ENCODE data around the gene EXOC6B. TPM values are rescaled to one million over a fixed set of nuclear protein-coding genes. Genes with fewer than 3 reads are reported as not detected.

The EXOC6B gene
- total RNA-seq, 4 donors from 2014 or later: 15.7 to 58.4 (median 37.9) TPM

DNA sequence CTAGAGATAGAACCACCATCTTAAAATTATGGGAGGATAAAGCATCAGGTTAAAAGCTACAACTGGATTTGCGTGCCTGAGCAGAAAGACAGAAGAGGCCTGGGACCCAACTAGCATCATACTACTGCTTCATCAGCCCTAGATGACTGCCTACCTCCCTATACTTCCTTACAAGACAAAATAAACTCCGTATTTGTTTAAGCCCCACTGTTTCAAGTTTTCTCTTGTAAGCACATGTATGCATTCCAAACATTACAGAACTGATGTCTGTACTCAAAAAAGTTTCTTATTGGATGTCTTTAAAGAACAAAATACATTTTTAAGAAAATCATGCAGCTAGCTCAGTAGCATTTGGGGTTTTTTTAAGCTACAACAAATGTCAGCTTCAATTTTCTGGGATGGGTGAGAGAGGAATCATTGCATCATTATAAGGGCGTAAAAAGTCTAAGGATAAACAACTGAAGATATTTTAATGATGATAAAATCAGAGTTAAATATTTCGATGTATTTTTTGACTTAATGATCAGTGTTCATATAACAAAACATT is 213.1 kb downstream of the EXOC6B start:
- Histone ChIP-seq H3K4me1 (peaks cover 0 to 2% (median 0%) of the 10 kb centered on the region in 4 donors), H3K9me3 (peaks cover 0 to 4% of the 10 kb centered on the region in 2 donors), H3K36me3 (no peaks in the 10 kb centered on the region), H3K27ac (no peak overlapping the region), H3K4me3 (no peak overlapping the region), H3K27me3 (no peaks in the 10 kb centered on the region)
- intact Hi-C loops (cut with DNase I; ENCODE audit: low total_unique reads): no loop called here
- no peak for TF ChIP-seq POLR2AphosphoS5 (IDR thresholded peaks at IDR 0.05)
- TF ChIP-seq CTCF (IDR thresholded peaks at IDR 0.05): no peak
- no peak for TF ChIP-seq POLR2A (IDR thresholded peaks at IDR 0.05)
- TF ChIP-seq EP300 (IDR thresholded peaks at IDR 0.05; ENCODE audit: low read depth): no peak
- in situ Hi-C loops (cut with MboI; ENCODE audit: low pct_ligation_motif_present in 1 of 4, low pct_unique_long_range_greater_than_20kb in 1 of 4, low sequenced_read_pairs in 3 of 4): no loop called here
- WGBS, 2 donors (ENCODE audit: low coverage in 1 of 2): 78 to 85% methylated on average over 4 of the region's 4 CpGs
- no peak for DNase-seq

- no peak overlapping the region for H3K4me3 ChIP-seq
- TF ChIP-seq EP300 (IDR thresholded peaks at IDR 0.05; ENCODE audit: low read depth): no peak
- TF ChIP-seq POLR2AphosphoS5 (IDR thresholded peaks at IDR 0.05): no peak
- TF ChIP-seq CTCF (IDR thresholded peaks at IDR 0.05): no peak
- TF ChIP-seq POLR2A (IDR thresholded peaks at IDR 0.05): no peak
- no peak overlapping the region for H3K27ac ChIP-seq
- 86 to 87% methylated on average over 2 of the region's 2 CpGs for WGBS, 2 donors (ENCODE audit: low coverage in 1 of 2)
- intact Hi-C loops (cut with DNase I; ENCODE audit: low total_unique reads) (no loop called here), in situ Hi-C loops (cut with MboI; ENCODE audit: low pct_ligation_motif_present in 1 of 4, low pct_unique_long_range_greater_than_20kb in 1 of 4, low sequenced_read_pairs in 3 of 4) (no loop called here)
- H3K9me3 ChIP-seq: no peaks in the 10 kb centered on the region
- DNase-seq: no peak
- peaks cover 0 to 6% (median 0%) of the 10 kb centered on the region in 4 donors for H3K4me1 ChIP-seq
- no peaks in the 10 kb centered on the region for H3K36me3 ChIP-seq
- no peaks in the 10 kb centered on the region for H3K27me3 ChIP-seq
Observed at GRCh38 chr2:72607189-72607588, 218.6 kb downstream of the EXOC6B start.

DNA sequence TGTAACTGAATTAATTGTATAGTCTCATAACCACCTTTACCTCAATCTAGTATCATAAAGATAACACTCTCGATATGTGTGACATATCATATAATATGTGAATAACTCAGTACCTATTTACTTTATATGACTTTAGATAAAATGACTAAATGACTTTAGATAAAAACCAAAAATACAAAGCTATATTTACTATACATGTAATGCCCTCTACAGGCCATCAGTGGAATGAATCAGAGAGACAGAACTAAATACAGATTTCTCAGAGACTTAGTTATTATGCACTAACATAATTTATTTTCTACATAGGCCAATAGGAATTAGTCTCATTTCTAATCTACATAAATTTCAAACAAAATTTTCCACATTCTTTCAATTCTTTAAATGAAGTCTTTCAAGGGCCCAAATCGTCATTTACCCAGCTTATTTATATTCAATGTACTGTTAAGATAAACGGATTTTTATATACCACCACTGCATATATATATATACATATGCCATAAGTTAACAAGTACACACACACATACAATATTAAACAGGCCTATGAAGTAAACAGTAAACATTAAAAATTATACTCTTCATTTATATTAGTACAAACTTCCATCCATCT is 219.9 kb downstream of the EXOC6B start:
- in situ Hi-C loops (cut with MboI; ENCODE audit: low pct_ligation_motif_present in 1 of 4, low pct_unique_long_range_greater_than_20kb in 1 of 4, low sequenced_read_pairs in 3 of 4) (no loop called here), intact Hi-C loops (cut with DNase I; ENCODE audit: low total_unique reads) (no loop called here)
- Histone ChIP-seq H3K4me3 (no peak overlapping the region), H3K4me1 (peaks cover 0 to 6% (median 0%) of the 10 kb centered on the region in 4 donors), H3K27me3 (no peaks in the 10 kb centered on the region), H3K36me3 (no peaks in the 10 kb centered on the region), H3K9me3 (no peaks in the 10 kb centered on the region), H3K27ac (no peak overlapping the region)
- no peak for DNase-seq
- 52 to 61% methylated on average over 3 of the region's 3 CpGs for WGBS, 2 donors (ENCODE audit: low coverage in 1 of 2)
- TF ChIP-seq CTCF (IDR thresholded peaks at IDR 0.05): peak; percentile 43 to 67 (median 58)
- no peak for TF ChIP-seq POLR2A (IDR thresholded peaks at IDR 0.05)

GRCh38 chr2:72604468-72604867 is 221.4 kb downstream of the EXOC6B start:
- TF ChIP-seq EP300 (IDR thresholded peaks at IDR 0.05; ENCODE audit: low read depth): no peak
- no peak for TF ChIP-seq POLR2A (IDR thresholded peaks at IDR 0.05)
- TF ChIP-seq POLR2AphosphoS5 (IDR thresholded peaks at IDR 0.05): no peak
- no peak for TF ChIP-seq CTCF (IDR thresholded peaks at IDR 0.05)
- H3K27me3 ChIP-seq: no peaks in the 10 kb centered on the region
- in situ Hi-C loops (cut with MboI; ENCODE audit: low pct_ligation_motif_present in 1 of 4, low pct_unique_long_range_greater_than_20kb in 1 of 4, low sequenced_read_pairs in 3 of 4) (no loop called here), intact Hi-C loops (cut with DNase I; ENCODE audit: low total_unique reads) (no loop called here)
- no peak overlapping the region for H3K4me3 ChIP-seq
- H3K9me3 ChIP-seq: no peaks in the 10 kb centered on the region
- no peak for DNase-seq
- H3K4me1 ChIP-seq: peaks cover 0 to 6% (median 0%) of the 10 kb centered on the region in 4 donors
- no peak overlapping the region for H3K27ac ChIP-seq
- H3K36me3 ChIP-seq: no peaks in the 10 kb centered on the region
